Thyroid gland (tissue), 4 donors: ENCODE data around the gene POLK. TPM values are rescaled to one million over a fixed set of nuclear protein-coding genes. Genes with fewer than 3 reads are reported as not detected.
"Not testable (repeated sequence)": the region's sequence is repeated elsewhere in the genome, so short reads cannot be mapped to it uniquely, and the experiment has no call there.

ENCODE experiments used
- DNase-seq, 2 donors: peaks; one replicate each; pipeline ENCODE4 v3.0.0-alpha.2; 2019
- H3K27ac ChIP-seq, 3 donors: fragments of 200-600 bp; sonication (generic); 1 replicate in 2 of 3; 2 replicates in 1 of 3; pipeline ENCODE4 v1.5.1; 2016 to 2019; ENCODE audit warnings: mild to moderate bottlenecking in 1 of 3, moderate library complexity in 1 of 3
- H3K27me3 ChIP-seq: fragments of 200-600 bp; sonication (generic); one replicate; pipeline ENCODE4 v1.5.1; 2019
- H3K36me3 ChIP-seq, 2 donors: fragments of 200-600 bp; sonication (generic); one replicate each; pipeline ENCODE4 v1.5.1; 2016 to 2019
- H3K4me1 ChIP-seq, 2 donors: fragments of 200-600 bp; sonication (generic); one replicate each; pipeline ENCODE4 v1.5.1; 2017 to 2019
- H3K4me3 ChIP-seq, 3 donors: fragments of 200-600 bp; sonication (generic); replicated peaks in 1 of 3; 1 replicate in 2 of 3; 2 replicates in 1 of 3; pipeline ENCODE4 v1.5.1; 2016; ENCODE audit warnings: mild to moderate bottlenecking in 1 of 3
- H3K9me3 ChIP-seq: fragments of 200-600 bp; sonication (generic); one replicate; pipeline ENCODE4 v1.5.1; 2017
- CTCF ChIP-seq, 6 experiments: fragments of 200-600 bp in 3 of 6; fragments of 450-650 bp in 3 of 6; sonication (generic) in 3 of 6; IDR thresholded peaks; one replicate each; pipeline ENCODE4 v1.5.1; 2016 to 2019; ENCODE audit warnings: antibody characterized with exemption in 6 of 6, mild to moderate bottlenecking in 2 of 6, inconsistent platforms in 1 of 6, moderate library complexity in 1 of 6
- POLR2A ChIP-seq, 2 donors: fragments of 450-650 bp; IDR thresholded peaks; one replicate each; pipeline ENCODE4 v1.6.1; 2017; ENCODE audit warnings: antibody characterized with exemption in 2 of 2, mild to moderate bottlenecking in 2 of 2, moderate library complexity in 1 of 2
- WGBS, 2 donors: methylation state at CpG; one replicate each; pipeline ENCODE4 v1.1.5; 2017; 5-methylcytosine and 5-hydroxymethylcytosine counted together
- intact Hi-C: fragments of 100-400 bp; cut with DNase I; formaldehyde crosslinking; loops from one replicate; pipeline ENCODE4 v1.15.1; 2023
- total RNA-seq, 4 donors: library from RNA; depleted of rRNA; stranded (reverse); fragments of >200 nt; gene quantifications; one replicate each; pipeline ENCODE4 v1.2.3, GENCODE V29; 2016

Gene POLK
- total RNA-seq, 4 donors from 2014 or later, result 49.8 to 74.5 (median 63.3) TPM

- intact Hi-C loops, result no loop called here
- H3K4me3 ChIP-seq, result no peak overlapping the region
- no peak for DNase-seq
- H3K36me3 ChIP-seq, result peaks cover 0 to 6% of the 10 kb centered on the region in 2 donors
- H3K9me3 ChIP-seq, result no peaks in the 10 kb centered on the region
- H3K27me3 ChIP-seq, result no peaks in the 10 kb centered on the region
- WGBS, 2 donors, result 94 to 95% methylated on average over 3 of the region's 3 CpGs
- no peak for TF ChIP-seq CTCF (IDR thresholded peaks at IDR 0.05)
- no peak for TF ChIP-seq POLR2A (IDR thresholded peaks at IDR 0.05)
- H3K27ac ChIP-seq, result no peak overlapping the region
- no peaks in the 10 kb centered on the region for H3K4me1 ChIP-seq
Observed at GRCh38 chr5:75496026-75496425, 15.7 kb upstream of the POLK start.

GRCh38 chr5:75498208-75498777 is 13.4 kb upstream of the POLK start:
- H3K36me3 ChIP-seq, result no peaks in the 10 kb centered on the region
- no peak for TF ChIP-seq POLR2A (IDR thresholded peaks at IDR 0.05)
- no peak for TF ChIP-seq CTCF (IDR thresholded peaks at IDR 0.05)
- no peak for DNase-seq
- no peak overlapping the region for H3K4me3 ChIP-seq
- no peaks in the 10 kb centered on the region for H3K4me1 ChIP-seq
- no peaks in the 10 kb centered on the region for H3K27me3 ChIP-seq
- intact Hi-C loops, result no loop called here
- H3K27ac ChIP-seq, result no peak overlapping the region
- H3K9me3 ChIP-seq, result no peaks in the 10 kb centered on the region
- 99 to 100% methylated on average over 5 of the region's 7 CpGs for WGBS, 2 donors

- H3K4me1 ChIP-seq, H3K4me3 ChIP-seq, DNase-seq, H3K27me3 ChIP-seq, H3K27ac ChIP-seq, H3K9me3 ChIP-seq, intact Hi-C loops, H3K36me3 ChIP-seq: not testable (repeated sequence)
- WGBS, 2 donors, result 100% methylated on average over 1 of the region's 1 CpG
Observed at GRCh38 chr5:75498875-75499274, 12.8 kb upstream of the POLK start.

- H3K9me3 ChIP-seq, H3K4me3 ChIP-seq, intact Hi-C loops, H3K36me3 ChIP-seq, H3K27me3 ChIP-seq: not testable (repeated sequence)
- 83 to 84% methylated on average over 5 of the region's 5 CpGs for WGBS, 2 donors
- peak in 1 of 2 donors; percentile 4 for DNase-seq
- Histone ChIP-seq H3K27ac (peak overlapping the region in 1 of 3 donors; percentile 11), H3K4me1 (peaks cover 21 to 25% of the 10 kb centered on the region in 2 donors)
Observed at GRCh38 chr5:75505112-75505511, 6.6 kb upstream of the POLK start.

- no peak overlapping the region for H3K27ac ChIP-seq
- TF ChIP-seq CTCF (IDR thresholded peaks at IDR 0.05) (no peak), POLR2A (IDR thresholded peaks at IDR 0.05) (no peak)
- peaks cover 24 to 30% of the 10 kb centered on the region in 2 donors for H3K4me1 ChIP-seq
- intact Hi-C loops, result no loop called here
- no peak for DNase-seq
- peaks cover 0 to 3% of the 10 kb centered on the region in 2 donors for H3K36me3 ChIP-seq
- no peaks in the 10 kb centered on the region for H3K9me3 ChIP-seq
- H3K4me3 ChIP-seq, result no peak overlapping the region
- H3K27me3 ChIP-seq, result no peaks in the 10 kb centered on the region
- WGBS, 2 donors, result 95 to 96% methylated on average over 1 of the region's 1 CpG
Observed at GRCh38 chr5:75507841-75508240, 3.9 kb upstream of the POLK start.

GRCh38 chr5:75509546-75509945 is 2.1 kb upstream of the POLK start:
- Histone ChIP-seq H3K9me3 (no peaks in the 10 kb centered on the region), H3K4me3 (peak overlapping the region in 2 of 3 donors; percentile 76 to 88), H3K4me1 (peaks cover 33 to 36% of the 10 kb centered on the region in 2 donors), H3K27me3 (no peaks in the 10 kb centered on the region), H3K36me3 (peaks cover 0 to 3% of the 10 kb centered on the region in 2 donors), H3K27ac (peak overlapping the region in 2 of 3 donors; percentile 72 to 96)
- TF ChIP-seq POLR2A (IDR thresholded peaks at IDR 0.05), result no peak
- no peak for TF ChIP-seq CTCF (IDR thresholded peaks at IDR 0.05)
- DNase-seq, result no peak
- WGBS, 2 donors, result 77 to 78% methylated on average over 4 of the region's 4 CpGs
- intact Hi-C loops, result no loop called here
